Daoy (cell line): ENCODE measurements around the gene CPEB3. TPM values are rescaled to one million over a fixed set of nuclear protein-coding genes. Genes with fewer than 3 reads are reported as not detected.
A peak's percentile ranks its signal among the peaks of the same experiment; 100 is the strongest.
"Not testable (repeated sequence)": the region's sequence is repeated elsewhere in the genome, so short reads cannot be mapped to it uniquely, and the experiment has no call there.

ENCODE experiments used
- DNase-seq: peaks from one replicate; pipeline ENCODE4 v3.0.0-alpha.2; 2015; ENCODE audit warnings: low read depth
- total RNA-seq: library from RNA; depleted of rRNA; stranded (reverse); fragments of >200 nt; shearing (Covaris generic); gene quantifications from 2 replicates; pipeline ENCODE4 v1.2.3, GENCODE V29; 2014

The CPEB3 gene
- total RNA-seq, 1 experiment from 2014 or later, result 0.46 TPM

- DNase-seq, result no peak
Observed at GRCh38 chr10:92267343-92267742, 23.5 kb downstream of the CPEB3 start.

- no peak for DNase-seq
Observed at GRCh38 chr10:92265687-92266258, 25.1 kb downstream of the CPEB3 start.

GRCh38 chr10:92264249-92264648, 26.6 kb downstream of the CPEB3 start:
- no peak for DNase-seq

GRCh38 chr10:92263396-92263795, 27.5 kb downstream of the CPEB3 start:
- no peak for DNase-seq

- no peak for DNase-seq
Observed at GRCh38 chr10:92248566-92248965, 42.3 kb downstream of the CPEB3 start.

GRCh38 chr10:92244796-92245195, 46.1 kb downstream of the CPEB3 start:
- DNase-seq, result no peak

GRCh38 chr10:92242910-92243671, 47.8 kb downstream of the CPEB3 start:
- peak; percentile 47 for DNase-seq

GRCh38 chr10:92242380-92242779, 48.5 kb downstream of the CPEB3 start:
- no peak for DNase-seq

GRCh38 chr10:92241501-92241900, 49.4 kb downstream of the CPEB3 start:
- no peak for DNase-seq

- no peak for DNase-seq
Observed at GRCh38 chr10:92241158-92241500, 49.7 kb downstream of the CPEB3 start.

GRCh38 chr10:92240289-92241157, 50.4 kb downstream of the CPEB3 start:
- DNase-seq, result peak; percentile 49

GRCh38 chr10:92239600-92240288, 51.1 kb downstream of the CPEB3 start:
- peak; percentile 50 for DNase-seq

GRCh38 chr10:92239151-92239599, 51.7 kb downstream of the CPEB3 start:
- DNase-seq, result no peak

- DNase-seq, result peak; percentile 49
Observed at GRCh38 chr10:92238586-92239098, 52.2 kb downstream of the CPEB3 start.

- DNase-seq, result no peak
Observed at GRCh38 chr10:92238054-92238585, 52.8 kb downstream of the CPEB3 start.

- no peak for DNase-seq
Observed at GRCh38 chr10:92231196-92231595, 59.7 kb downstream of the CPEB3 start.

GRCh38 chr10:92222603-92223262, 68.1 kb downstream of the CPEB3 start:
- peak; percentile 11 for DNase-seq

GRCh38 chr10:92219559-92219958, 71.3 kb downstream of the CPEB3 start:
- DNase-seq, result no peak

- no peak for DNase-seq
Observed at GRCh38 chr10:92218569-92218968, 72.3 kb downstream of the CPEB3 start.

GRCh38 chr10:92216608-92217007, 74.3 kb downstream of the CPEB3 start:
- DNase-seq, result not testable (repeated sequence)

- DNase-seq, result peak; percentile 6
Observed at GRCh38 chr10:92215222-92215621, 75.7 kb downstream of the CPEB3 start.
